Liver (tissue), 9 donors: Measurements from ENCODE around the gene SPATA31C2. TPM values are rescaled to one million over a fixed set of nuclear protein-coding genes. Genes with fewer than 3 reads are reported as not detected.

Experiments
- DNase-seq: peaks from one replicate; pipeline ENCODE4 v3.0.0-alpha.2; 2017; ENCODE audit warnings: low spot score
- H3K27ac ChIP-seq, 2 donors: one replicate each; pipeline ENCODE4 v1.7.0; 2013; ENCODE audit warnings: inconsistent platforms in 2 of 2, low read length in 2 of 2, control low read depth in 1 of 2, low read depth in 1 of 2, mild to moderate bottlenecking in 1 of 2
- H3K27me3 ChIP-seq, 4 donors: one replicate each; pipeline versions ENCODE4 v1.6.1 to v1.7.0; 2013; ENCODE audit warnings: low read length in 3 of 4, inconsistent platforms in 1 of 4, mild to moderate bottlenecking in 1 of 4, moderate library complexity in 1 of 4; ENCODE audit not compliant: control insufficient read depth in 4 of 4, insufficient read depth in 4 of 4
- H3K36me3 ChIP-seq, 4 donors: one replicate each; pipeline versions ENCODE4 v1.6.1 to v1.7.0; 2013; ENCODE audit warnings: low read length in 3 of 4, mild to moderate bottlenecking in 3 of 4, low read depth in 1 of 4, moderate library complexity in 1 of 4; ENCODE audit not compliant: control insufficient read depth in 4 of 4, insufficient read depth in 3 of 4
- H3K4me1 ChIP-seq, 4 donors: one replicate each; pipeline versions ENCODE4 v1.6.1 to v1.7.0; 2013; ENCODE audit warnings: low read length in 3 of 4, mild to moderate bottlenecking in 3 of 4, moderate library complexity in 1 of 4; ENCODE audit not compliant: control insufficient read depth in 4 of 4, insufficient read depth in 4 of 4
- H3K4me3 ChIP-seq, 3 donors: one replicate each; pipeline versions ENCODE4 v1.6.1 to v1.7.0; 2013; ENCODE audit warnings: low read length in 3 of 3, control low read depth in 1 of 3, low read depth in 1 of 3, mild to moderate bottlenecking in 1 of 3
- H3K9ac ChIP-seq, 2 donors: one replicate each; pipeline ENCODE4 v1.7.0; 2013; ENCODE audit warnings: low read length in 2 of 2, mild to moderate bottlenecking in 2 of 2, moderate library complexity in 2 of 2, control low read depth in 1 of 2, low read depth in 1 of 2
- H3K9me3 ChIP-seq, 4 donors: one replicate each; pipeline versions ENCODE4 v1.6.1 to v1.7.0; 2013; ENCODE audit warnings: low read length in 3 of 4; ENCODE audit not compliant: control insufficient read depth in 4 of 4
- ATF3 ChIP-seq: IDR thresholded peaks from 2 replicates; pipeline ENCODE4 v1.6.1; 2016; ENCODE audit warnings: antibody characterized with exemption
- CTCF ChIP-seq: fragments of 150-350 bp; IDR thresholded peaks from 2 replicates; pipeline ENCODE4 v1.5.1; 2017; ENCODE audit warnings: improper control_type of control experiment, low read depth, low read length; ENCODE audit not compliant: missing input control
- EGR1 ChIP-seq, 2 donors: IDR thresholded peaks; 2 replicates each; pipeline ENCODE4 v1.6.1; 2016 to 2018; ENCODE audit warnings: antibody characterized with exemption in 2 of 2, low read depth in 2 of 2
- MAX ChIP-seq: IDR thresholded peaks from 2 replicates; pipeline ENCODE4 v1.6.1; 2016; ENCODE audit warnings: antibody characterized with exemption
- NR2F2 ChIP-seq: IDR thresholded peaks from 2 replicates; pipeline ENCODE4 v1.6.1; 2016; ENCODE audit warnings: antibody characterized with exemption
- RAD21 ChIP-seq, 2 donors: IDR thresholded peaks; 2 replicates each; pipeline ENCODE4 v1.6.1; 2016; ENCODE audit warnings: antibody characterized with exemption in 2 of 2, mild to moderate bottlenecking in 2 of 2
- RXRA ChIP-seq, 2 donors: IDR thresholded peaks; 2 replicates each; pipeline ENCODE4 v1.6.1; 2017 to 2018; ENCODE audit warnings: antibody characterized with exemption in 2 of 2, mild to moderate bottlenecking in 1 of 2
- SP1 ChIP-seq: IDR thresholded peaks from 2 replicates; pipeline ENCODE4 v1.6.1; 2018; ENCODE audit warnings: antibody characterized with exemption, mild to moderate bottlenecking
- TAF1 ChIP-seq: conservative IDR thresholded peaks from 2 replicates; pipeline ENCODE4 v1.6.1; 2016; ENCODE audit warnings: antibody characterized with exemption, mild to moderate bottlenecking
- YY1 ChIP-seq: IDR thresholded peaks from 2 replicates; pipeline ENCODE4 v1.6.1; 2016; ENCODE audit warnings: antibody characterized with exemption, mild to moderate bottlenecking
- ZBTB33 ChIP-seq: IDR thresholded peaks from 2 replicates; pipeline ENCODE4 v1.6.1; 2016; ENCODE audit warnings: antibody characterized with exemption
- WGBS: extraction: QIAGEN DNeasy Blood & Tissue Kit; methylation state at CpG from one replicate; pipeline ENCODE4 v1.1.7; 2013; 5-methylcytosine and 5-hydroxymethylcytosine counted together
- polyA plus RNA-seq, 2 donors: library from polyadenylated mRNA; stranded (reverse) in 1 of 2; unstranded in 1 of 2; fragments of 200-250 nt in 1 of 2; fragments of >200 nt in 1 of 2; fragmentation: Nextera tagmentation in 1 of 2; extraction: Ambion mirVana in 1 of 2; gene quantifications; one replicate each; pipeline versions ENCODE4 v1.2.1 to v1.2.3, GENCODE V29; 2013 to 2015
- total RNA-seq, 2 donors: library from RNA; depleted of rRNA; stranded (reverse); fragments of >200 nt; gene quantifications; one replicate each; pipeline ENCODE4 v1.2.3, GENCODE V29; 2014
- donor health status: healthy.
- donor health status: healthy.
- donor health status: healthy.
- donor health status: healthy.
- donor health status: healthy.

The SPATA31C2 gene
- total and polyA plus RNA-seq, 4 donors, result not detected

- no peaks in the 10 kb centered on the region for H3K36me3 ChIP-seq
These were observed 46.7 kb upstream of the SPATA31C2 start for GRCh38 chr9:88184976-88185375.

GRCh38 chr9:88183798-88184495 lies 45.7 kb upstream of the SPATA31C2 start:
- Histone ChIP-seq H3K27me3 (no peaks in the 10 kb centered on the region), H3K9me3 (no peaks in the 10 kb centered on the region), H3K27ac (no peak overlapping the region), H3K36me3 (no peaks in the 10 kb centered on the region), H3K4me3 (no peak overlapping the region), H3K9ac (no peak overlapping the region), H3K4me1 (peaks cover 0 to 10% (median 3%) of the 10 kb centered on the region in 4 donors)
- WGBS, result 66% methylated on average over 5 of the region's 5 CpGs
- DNase-seq, result no peak
- TF ChIP-seq RAD21 (IDR thresholded peaks at IDR 0.05) (peak in 1 of 2 donors; percentile 17), RXRA (IDR thresholded peaks at IDR 0.05) (peak in 1 of 2 donors; percentile 12), EGR1 (IDR thresholded peaks at IDR 0.05; ENCODE audit: low read depth in 2 of 2) (no peak)

More at GRCh38 chr9:88184976-88185375, 46.7 kb upstream of the SPATA31C2 start:
- 71% methylated on average over 2 of the region's 2 CpGs for WGBS
- TF ChIP-seq EGR1 (IDR thresholded peaks at IDR 0.05; ENCODE audit: low read depth in 2 of 2) (no peak), MAX (no peak), ATF3 (no peak)
- no peak for DNase-seq
- Histone ChIP-seq H3K9ac (no peak overlapping the region), H3K27me3 (no peaks in the 10 kb centered on the region), H3K4me3 (no peak overlapping the region), H3K4me1 (peaks cover 0 to 10% (median 3%) of the 10 kb centered on the region in 4 donors), H3K27ac (no peak overlapping the region), H3K9me3 (no peaks in the 10 kb centered on the region)

- Histone ChIP-seq H3K27me3 (no peaks in the 10 kb centered on the region), H3K9ac (no peak overlapping the region), H3K4me3 (no peak overlapping the region), H3K9me3 (no peaks in the 10 kb centered on the region), H3K4me1 (peaks cover 0 to 10% (median 3%) of the 10 kb centered on the region in 4 donors), H3K27ac (no peak overlapping the region), H3K36me3 (no peaks in the 10 kb centered on the region)
- no peak for DNase-seq
- 39% methylated on average over 6 of the region's 6 CpGs for WGBS
- TF ChIP-seq YY1, result no peak
- TF ChIP-seq RXRA (IDR thresholded peaks at IDR 0.05), result no peak
- TF ChIP-seq TAF1, result no peak
- no peak for TF ChIP-seq NR2F2
- no peak for TF ChIP-seq EGR1 (IDR thresholded peaks at IDR 0.05; ENCODE audit: low read depth in 2 of 2)
- TF ChIP-seq CTCF, result no peak
- no peak for TF ChIP-seq ATF3
- no peak for TF ChIP-seq ZBTB33
- TF ChIP-seq SP1, result no peak
These were observed 44.2 kb upstream of the SPATA31C2 start for GRCh38 chr9:88182501-88182900.
